Measurements from ENCODE around the gene PPP1CA.

The PPP1CA gene

DNA sequence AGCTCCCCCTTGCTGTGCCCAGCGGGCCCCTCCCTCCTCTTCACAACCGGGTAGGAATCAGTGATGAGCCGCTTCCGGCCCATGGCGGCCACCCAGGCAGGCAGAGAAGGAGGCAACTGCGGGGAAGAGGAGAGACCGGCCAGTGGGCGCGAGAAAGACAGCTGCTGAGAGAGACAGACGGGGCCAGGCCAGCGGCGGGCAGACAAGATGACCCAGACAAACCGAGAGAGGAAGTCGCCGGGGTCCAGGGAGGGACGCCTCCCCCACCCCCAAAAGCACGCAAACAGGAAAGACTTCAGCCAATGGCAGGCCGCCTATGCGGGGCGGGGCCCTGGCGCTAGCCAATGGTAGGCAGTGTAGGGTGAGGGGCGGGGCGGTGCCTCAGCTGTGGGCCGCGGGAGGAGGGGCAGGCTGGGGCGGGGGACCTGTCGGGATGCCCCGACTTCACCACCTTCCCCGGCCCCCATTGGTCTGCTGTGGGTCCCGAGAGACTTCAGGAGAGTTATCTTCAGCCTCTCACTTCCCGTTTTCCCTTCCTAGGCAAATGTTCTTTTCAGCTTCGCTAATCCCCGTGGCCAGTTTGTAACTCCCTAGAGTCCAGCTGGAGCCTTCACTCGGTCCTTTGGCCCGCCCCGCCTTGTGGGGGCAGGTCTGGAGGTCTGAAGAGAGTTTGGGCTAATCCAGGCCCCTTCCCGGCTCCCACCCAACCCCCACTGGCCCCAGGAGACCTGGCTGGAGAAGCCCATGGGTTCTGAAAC lies 48.2 kb downstream of the PPP1CA start, which contains the start of gene POLD4:
TSS of gene POLD4 (minus strand) at position 230 of the 758 bp plus-strand sequence. CDS start at position 83, 147 bp downstream.
- in situ Hi-C loops (cut with HindIII; ENCODE audit: low sequenced_read_pairs) = no loop called here

- in situ Hi-C loops (cut with HindIII; ENCODE audit: low sequenced_read_pairs) = no loop called here
These were observed 48.9 kb downstream of the PPP1CA start for GRCh38 chr11:67352546-67353316.

DNA sequence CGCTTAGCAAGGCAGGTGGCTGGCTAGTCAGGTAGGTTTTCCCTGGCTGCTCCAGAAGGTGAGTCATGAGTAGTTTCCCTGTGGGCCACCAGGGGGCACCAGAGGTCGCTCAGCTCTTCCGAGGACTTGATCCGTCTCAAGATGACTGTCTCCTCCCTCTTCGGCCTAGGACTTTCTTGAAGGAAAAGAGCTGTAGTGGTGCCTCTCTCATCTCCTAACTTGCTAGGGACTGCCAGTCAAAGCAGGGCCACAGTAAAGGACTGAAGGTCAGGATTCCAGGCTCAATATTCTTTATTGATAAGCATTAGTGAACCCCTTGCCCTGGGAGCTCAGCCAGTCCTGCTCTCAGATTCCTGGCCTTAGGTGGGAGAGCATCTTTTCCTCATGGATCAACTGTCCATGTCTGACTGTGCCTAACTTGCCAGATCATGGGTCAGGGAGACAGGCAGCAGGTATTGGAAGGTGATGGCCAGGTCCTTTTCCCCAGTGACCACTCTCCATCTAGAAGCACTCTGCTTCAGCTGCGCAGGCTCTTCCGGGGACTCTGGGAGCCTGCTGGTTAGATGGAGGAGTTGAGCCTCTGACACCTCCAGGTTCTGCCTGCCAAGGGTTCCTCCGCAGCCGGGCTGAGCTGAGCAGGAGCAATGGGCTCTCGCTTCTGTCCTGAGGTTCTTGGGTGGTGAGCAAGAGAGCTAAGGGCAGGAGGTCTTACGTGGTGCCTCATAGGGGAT lies 50.2 kb downstream of the PPP1CA start:
- in situ Hi-C loops (cut with HindIII; ENCODE audit: low sequenced_read_pairs) = no loop called here

DNA sequence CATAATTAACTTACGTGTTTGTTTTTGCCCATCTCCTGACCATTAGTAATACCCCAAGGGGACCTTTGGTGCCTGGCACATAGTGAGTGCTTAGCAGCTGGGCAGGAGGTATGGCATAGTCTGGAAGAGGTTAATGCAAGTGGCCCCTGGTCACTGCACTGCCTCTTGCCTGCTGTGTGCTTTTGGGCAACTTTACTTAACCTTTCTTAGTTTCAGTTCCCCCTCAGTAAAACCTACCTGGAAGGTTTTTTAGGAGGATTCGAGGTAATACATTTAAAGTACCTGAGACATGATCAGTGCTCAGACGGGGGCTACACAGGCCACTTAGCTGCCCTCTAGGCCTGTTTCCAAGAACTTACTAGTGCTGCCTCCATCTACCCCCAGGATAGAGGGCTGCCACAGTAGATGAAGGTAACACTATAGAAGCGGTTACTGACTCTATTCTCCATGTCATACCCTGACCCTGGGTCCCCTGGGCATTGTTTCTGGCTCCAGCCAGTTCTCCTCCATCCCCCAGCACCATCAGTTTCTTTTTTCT lies 51.7 kb downstream of the PPP1CA start:
- in situ Hi-C loops (cut with HindIII; ENCODE audit: low sequenced_read_pairs) = loop anchor here (25.0 kb wide), 2 partner anchors 113 to 213 kb away; no protein-coding TSS in a partner anchor

DNA sequence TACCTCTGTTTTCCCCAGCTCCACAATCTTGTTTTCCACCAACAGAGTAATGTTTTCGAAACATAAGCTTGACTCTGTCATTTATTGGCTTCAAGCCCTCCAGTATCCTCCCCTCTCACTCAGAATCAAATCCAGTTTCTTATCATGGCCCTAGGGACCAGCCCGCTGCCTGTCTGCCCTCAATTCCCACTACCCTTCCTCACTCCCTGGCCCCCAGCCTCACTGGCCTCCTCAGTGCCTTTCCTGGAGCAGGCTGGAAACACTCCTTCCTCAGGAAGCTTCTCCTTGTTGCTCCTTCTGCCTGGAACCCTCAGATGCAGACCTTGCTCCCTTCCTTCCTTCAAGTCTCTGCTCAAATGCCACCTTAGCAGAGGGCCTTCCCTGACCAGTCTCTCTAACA lies 52.2 kb downstream of the PPP1CA start:
- in situ Hi-C loops (cut with HindIII; ENCODE audit: low sequenced_read_pairs) = loop anchor here (25.0 kb wide), 2 partner anchors 112 to 212 kb away; no protein-coding TSS in a partner anchor

GRCh38 chr11:67349036-67349435 lies 52.6 kb downstream of the PPP1CA start:
- in situ Hi-C loops (cut with HindIII; ENCODE audit: low sequenced_read_pairs) = loop anchor here (25.0 kb wide), 2 partner anchors 112 to 212 kb away; no protein-coding TSS in a partner anchor
